KMS-11 (cell line): ENCODE data around the gene FAM131B.

Experiments used
- H2AFZ ChIP-seq: fragments of 200-600 bp; sonication (generic); 2 replicates; pipeline ENCODE4 v1.6.1; 2016; ENCODE audit warnings: antibody characterized with exemption, mixed run types, low read depth
- H3K27ac ChIP-seq: fragments of 200-600 bp; sonication (generic); 2 replicates; pipeline ENCODE4 v1.6.1; 2016; ENCODE audit warnings: mild to moderate bottlenecking, mixed run types
- H3K27me3 ChIP-seq: fragments of 200-600 bp; sonication (generic); 2 replicates; pipeline ENCODE4 v1.6.1; 2017; ENCODE audit warnings: mild to moderate bottlenecking, low read depth, mixed run types, moderate library complexity; ENCODE audit not compliant: insufficient read depth
- H3K36me3 ChIP-seq: fragments of 200-600 bp; sonication (generic); 2 replicates; pipeline ENCODE4 v1.6.1; 2017; ENCODE audit warnings: mild to moderate bottlenecking, mixed run types; ENCODE audit not compliant: insufficient read depth
- H3K4me1 ChIP-seq: fragments of 200-600 bp; sonication (generic); 2 replicates; pipeline ENCODE4 v1.6.1; 2016; ENCODE audit warnings: mild to moderate bottlenecking, low read depth, mixed run types; ENCODE audit not compliant: poor library complexity, severe bottlenecking
- H3K4me2 ChIP-seq: fragments of 200-600 bp; sonication (generic); 2 replicates; pipeline ENCODE4 v1.7.0; 2016; ENCODE audit warnings: mild to moderate bottlenecking, mixed run types
- H3K4me3 ChIP-seq: fragments of 200-600 bp; sonication (generic); IDR thresholded peaks from 2 replicates; pipeline ENCODE4 v1.6.1; 2017; ENCODE audit warnings: low read depth, low read length, mixed read lengths; ENCODE audit not compliant: insufficient read depth
- H3K79me2 ChIP-seq: fragments of 200-600 bp; sonication (generic); 2 replicates; pipeline ENCODE4 v1.6.1; 2016; ENCODE audit warnings: low read depth, mixed run types; ENCODE audit not compliant: insufficient read depth
- H3K9ac ChIP-seq: fragments of 200-600 bp; sonication (generic); 2 replicates; pipeline ENCODE4 v1.6.1; 2016; ENCODE audit warnings: mild to moderate bottlenecking, mixed run types
- H4K20me1 ChIP-seq: fragments of 200-600 bp; sonication (generic); 2 replicates; pipeline ENCODE4 v1.6.1; 2016; ENCODE audit warnings: mild to moderate bottlenecking, mixed run types; ENCODE audit not compliant: insufficient read depth
- CTCF ChIP-seq: fragments of 200-600 bp; sonication (generic); conservative IDR thresholded peaks from 2 replicates; pipeline ENCODE4 v1.6.1; 2017; ENCODE audit warnings: low read depth, mild to moderate bottlenecking, antibody characterized with exemption, low read length, moderate library complexity, mixed read lengths

Gene FAM131B

GRCh38 chr7:143341842-143342241 is 20.7 kb downstream of the FAM131B start:
- no peak overlapping the region for H3K27ac ChIP-seq
- H4K20me1 ChIP-seq, result no peaks in the 10 kb centered on the region
- no peak overlapping the region for H3K4me2 ChIP-seq
- no peaks in the 10 kb centered on the region for H3K36me3 ChIP-seq
- no peak overlapping the region for H3K4me3 ChIP-seq
- no peak overlapping the region for H2AFZ ChIP-seq
- no peaks in the 10 kb centered on the region for H3K79me2 ChIP-seq
- H3K27me3 ChIP-seq, result no peaks in the 10 kb centered on the region
- H3K4me1 ChIP-seq, result no peaks in the 10 kb centered on the region
- no peak overlapping the region for H3K9ac ChIP-seq
- TF ChIP-seq CTCF, result no peak

DNA sequence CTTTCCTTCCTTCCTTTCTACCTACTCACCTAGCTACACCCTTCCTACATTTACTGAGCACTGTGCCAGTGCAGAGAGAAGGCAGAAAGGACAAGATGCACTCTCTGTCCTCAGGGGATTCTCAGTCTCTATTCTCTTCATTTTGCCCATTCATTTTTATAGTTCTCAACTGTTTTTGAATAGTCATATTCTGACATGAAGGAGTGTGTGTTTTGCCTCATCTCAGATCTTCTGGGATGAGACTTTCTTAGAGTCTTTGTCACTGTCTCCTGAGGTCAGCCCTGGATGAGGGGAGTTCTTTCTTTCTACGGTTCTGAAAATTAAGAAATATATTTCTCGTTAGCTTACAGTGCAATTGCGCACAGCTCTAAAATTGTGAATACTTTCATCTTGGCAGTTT is 25.3 kb downstream of the FAM131B start:
- TF ChIP-seq CTCF, result no peak
- H3K9ac ChIP-seq, result no peak overlapping the region
- H3K36me3 ChIP-seq, result no peaks in the 10 kb centered on the region
- no peak overlapping the region for H3K4me2 ChIP-seq
- H3K4me3 ChIP-seq, result no peak overlapping the region
- H3K27ac ChIP-seq, result no peak overlapping the region
- no peak overlapping the region for H2AFZ ChIP-seq
- H3K27me3 ChIP-seq, result no peaks in the 10 kb centered on the region
- no peaks in the 10 kb centered on the region for H3K79me2 ChIP-seq
- no peaks in the 10 kb centered on the region for H4K20me1 ChIP-seq
- no peaks in the 10 kb centered on the region for H3K4me1 ChIP-seq

GRCh38 chr7:143334244-143334643 is 28.3 kb downstream of the FAM131B start:
- Histone ChIP-seq H3K9ac (no peak overlapping the region), H3K27ac (no peak overlapping the region), H3K27me3 (no peaks in the 10 kb centered on the region), H3K4me3 (no peak overlapping the region), H3K79me2 (no peaks in the 10 kb centered on the region), H3K4me1 (no peaks in the 10 kb centered on the region), H2AFZ (no peak overlapping the region), H3K36me3 (no peaks in the 10 kb centered on the region), H4K20me1 (no peaks in the 10 kb centered on the region), H3K4me2 (no peak overlapping the region)
- no peak for TF ChIP-seq CTCF

- no peak overlapping the region for H3K4me2 ChIP-seq
- no peaks in the 10 kb centered on the region for H3K27me3 ChIP-seq
Observed at GRCh38 chr7:143331179-143331801, 31.2 kb downstream of the FAM131B start.

More at GRCh38 chr7:143331179-143331801, 31.2 kb downstream of the FAM131B start:
- Histone ChIP-seq H3K9ac (no peak overlapping the region), H3K36me3 (no peaks in the 10 kb centered on the region), H3K4me3 (no peak overlapping the region), H2AFZ (no peak overlapping the region), H3K79me2 (no peaks in the 10 kb centered on the region), H3K4me1 (no peaks in the 10 kb centered on the region), H4K20me1 (no peaks in the 10 kb centered on the region), H3K27ac (no peak overlapping the region)
- TF ChIP-seq CTCF, result no peak
